GM03348 (cell line): Measurements from ENCODE around the gene SCAF1.
A peak's percentile ranks its signal among the peaks of the same experiment; 100 is the strongest.
"Not testable (repeated sequence)": the region's sequence is repeated elsewhere in the genome, so short reads cannot be mapped to it uniquely, and the experiment has no call there.

Source experiments
- DNase-seq: peaks from one replicate; pipeline ENCODE4 v3.0.0; 2012; ENCODE audit warnings: low spot score

SCAF1 gene

DNA sequence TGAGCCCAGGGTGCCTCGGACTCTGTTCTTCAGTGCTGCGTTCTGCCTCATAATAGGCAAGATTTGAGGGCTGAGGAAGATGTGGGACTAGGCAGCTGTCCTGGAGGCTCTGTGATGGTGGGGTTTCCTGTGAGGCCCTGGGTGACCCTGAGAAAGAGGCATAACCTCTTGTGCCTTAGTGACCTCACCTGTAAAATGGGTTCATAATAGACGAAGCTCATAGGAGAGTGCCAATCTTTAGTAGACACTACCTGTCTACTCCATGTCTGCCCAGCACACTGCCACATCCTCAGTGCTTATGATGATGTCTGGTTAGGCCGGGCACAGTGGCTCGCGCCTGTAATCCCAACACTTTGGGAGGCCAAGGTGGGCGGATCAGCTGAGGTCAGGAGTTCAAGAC, 25.5 kb upstream of the SCAF1 start:
- DNase-seq: no peak

DNA sequence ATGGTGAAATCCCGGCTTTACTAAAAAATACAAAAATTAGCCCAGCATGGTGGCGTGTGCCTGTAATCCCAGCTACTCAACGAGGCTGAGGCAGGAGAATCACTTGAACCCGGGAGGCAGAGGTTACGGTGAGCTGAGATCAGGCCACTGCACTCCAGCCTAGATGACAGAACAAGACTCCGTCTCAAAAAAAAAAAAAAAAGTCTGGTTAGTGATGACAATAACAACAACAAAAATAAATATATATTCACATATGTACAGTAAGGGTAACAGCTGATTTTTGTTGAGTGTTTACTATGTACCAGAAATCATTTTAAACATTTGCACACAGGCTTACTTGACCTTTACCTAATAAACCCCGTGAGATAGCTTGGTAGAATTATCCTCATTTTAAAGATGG, 25.1 kb upstream of the SCAF1 start:
- no peak for DNase-seq

DNA sequence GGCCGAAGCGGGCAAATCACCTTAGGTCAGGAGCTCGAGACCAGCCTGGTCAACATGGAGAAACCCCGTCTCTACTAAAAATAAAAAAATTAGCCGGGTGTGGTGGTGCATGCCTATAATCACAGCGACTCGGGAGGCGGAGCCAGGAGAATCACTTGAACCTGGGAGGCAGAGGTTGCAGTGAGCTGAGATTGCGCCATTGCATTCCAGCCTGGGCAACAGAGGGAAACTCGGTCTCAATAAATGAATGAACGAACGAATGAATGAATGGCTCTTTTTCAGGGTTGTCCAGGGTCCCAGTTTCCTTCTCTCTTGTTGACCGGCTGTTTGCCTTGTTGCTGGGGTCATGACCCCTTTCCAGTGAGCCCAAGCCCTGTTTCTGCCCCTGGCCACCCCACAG, 24.1 kb upstream of the SCAF1 start:
- DNase-seq: not testable (repeated sequence)

DNA sequence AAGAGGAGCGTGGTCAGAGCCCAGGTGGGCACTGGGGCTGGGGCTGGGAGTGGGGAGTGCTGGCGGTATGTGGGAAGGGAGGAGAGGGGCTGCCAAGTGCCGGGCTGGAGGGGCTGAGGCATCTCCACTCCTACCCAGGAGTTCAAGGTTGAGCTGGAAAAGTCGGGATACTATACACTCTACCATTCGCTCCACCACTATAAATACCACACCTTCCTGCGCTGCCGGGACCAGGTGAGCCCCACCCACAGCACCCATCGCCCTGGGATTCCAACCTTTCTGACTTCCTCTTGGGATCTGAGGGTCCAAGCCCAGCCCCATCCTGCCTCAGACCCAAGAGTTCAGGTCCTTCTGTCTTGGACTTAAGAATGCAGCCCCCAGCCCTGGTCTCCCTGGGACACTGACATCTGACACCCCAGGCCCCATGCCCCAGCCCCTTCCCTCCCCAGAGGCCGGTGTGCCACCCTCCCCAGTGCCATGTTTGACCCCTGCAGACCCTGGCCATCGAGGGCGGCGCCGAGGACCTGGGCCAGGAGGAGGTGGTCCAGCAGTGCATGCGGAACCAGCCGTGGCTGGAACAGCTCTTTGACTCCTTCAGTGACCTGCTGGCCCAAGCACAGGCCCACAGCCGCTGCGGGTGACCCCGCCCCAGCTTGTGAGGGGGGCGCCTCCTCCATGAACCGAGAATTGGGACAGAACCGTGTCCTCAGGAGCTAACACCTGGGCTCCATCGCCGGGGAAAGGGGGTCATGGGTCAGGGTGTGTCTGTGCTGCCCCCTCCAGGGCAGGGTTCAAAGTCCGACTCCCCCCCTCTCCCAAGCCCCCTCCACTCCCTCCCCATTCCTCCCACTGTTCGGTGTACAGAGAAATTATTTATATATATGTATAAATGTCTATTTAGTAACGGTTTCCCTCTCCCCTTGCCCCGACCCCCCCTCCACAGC, 16.8 kb upstream of the SCAF1 start:
- no peak for DNase-seq

DNA sequence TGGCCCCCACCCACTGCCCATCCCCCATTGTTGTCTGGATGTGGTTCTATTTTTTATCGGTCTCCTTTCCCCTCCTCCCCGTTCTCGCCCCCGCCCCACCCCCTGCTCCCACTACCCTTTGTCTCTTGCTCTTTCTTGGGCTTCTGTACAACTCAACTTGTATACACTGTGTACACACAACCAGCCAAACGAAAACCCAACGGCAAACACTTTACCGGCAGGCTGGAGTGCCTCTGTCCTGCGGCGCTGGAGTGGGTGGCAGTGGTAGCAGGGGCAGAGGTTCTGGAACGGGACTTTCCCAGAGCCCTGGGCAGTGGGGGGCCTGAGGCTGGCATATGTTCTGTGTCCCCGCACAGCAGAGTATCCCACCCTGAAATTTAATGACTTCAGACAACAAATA, 15.8 kb upstream of the SCAF1 start:
- no peak for DNase-seq

DNA sequence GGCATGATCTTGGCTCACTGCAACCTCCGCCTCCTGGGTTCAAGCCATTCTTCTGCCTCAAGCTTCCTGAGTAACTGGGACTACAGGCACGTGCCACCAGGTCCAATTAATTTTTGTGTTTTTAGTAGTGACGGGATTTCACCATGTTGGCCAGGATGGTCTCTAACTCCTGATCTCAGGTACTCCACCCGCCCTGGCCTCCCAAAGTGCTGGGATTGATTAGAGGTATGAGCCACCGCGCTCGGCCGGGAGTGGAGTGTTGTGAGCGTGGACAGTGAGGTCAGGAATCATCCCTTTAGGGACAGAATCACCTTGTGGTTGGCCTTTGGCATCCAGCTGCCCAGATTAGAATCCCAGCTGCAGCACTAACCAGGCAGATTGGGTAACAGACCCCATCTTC, 12.3 kb upstream of the SCAF1 start:
- DNase-seq: no peak

DNA sequence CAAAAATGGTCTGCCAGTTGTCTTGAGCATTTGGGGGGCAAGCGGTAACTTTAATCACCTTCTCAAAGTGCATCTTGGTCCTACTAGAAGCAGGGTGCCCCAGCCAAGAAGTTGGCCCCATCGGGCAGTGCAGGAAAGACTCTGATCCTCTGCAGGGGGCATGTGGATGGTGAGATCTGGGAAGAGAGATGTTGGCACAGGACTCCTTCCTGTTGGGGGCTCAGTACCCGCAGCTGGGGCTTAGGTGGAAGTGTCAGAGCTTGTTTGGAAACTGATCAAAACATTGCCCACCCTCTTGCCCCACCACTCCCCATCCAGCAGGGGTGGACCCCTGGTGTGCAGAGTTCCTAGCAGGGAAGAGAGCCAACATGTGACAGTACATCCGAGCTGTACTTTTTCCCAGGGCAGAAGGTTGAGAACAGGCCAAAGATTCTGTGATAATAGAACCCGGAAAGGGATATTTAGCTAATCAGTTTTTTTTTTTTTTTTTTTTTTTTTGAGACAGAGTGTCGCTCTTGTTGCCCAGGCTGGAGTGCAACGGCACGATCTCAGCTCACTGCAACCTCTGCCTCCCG, 10.9 kb upstream of the SCAF1 start:
- no peak for DNase-seq

DNA sequence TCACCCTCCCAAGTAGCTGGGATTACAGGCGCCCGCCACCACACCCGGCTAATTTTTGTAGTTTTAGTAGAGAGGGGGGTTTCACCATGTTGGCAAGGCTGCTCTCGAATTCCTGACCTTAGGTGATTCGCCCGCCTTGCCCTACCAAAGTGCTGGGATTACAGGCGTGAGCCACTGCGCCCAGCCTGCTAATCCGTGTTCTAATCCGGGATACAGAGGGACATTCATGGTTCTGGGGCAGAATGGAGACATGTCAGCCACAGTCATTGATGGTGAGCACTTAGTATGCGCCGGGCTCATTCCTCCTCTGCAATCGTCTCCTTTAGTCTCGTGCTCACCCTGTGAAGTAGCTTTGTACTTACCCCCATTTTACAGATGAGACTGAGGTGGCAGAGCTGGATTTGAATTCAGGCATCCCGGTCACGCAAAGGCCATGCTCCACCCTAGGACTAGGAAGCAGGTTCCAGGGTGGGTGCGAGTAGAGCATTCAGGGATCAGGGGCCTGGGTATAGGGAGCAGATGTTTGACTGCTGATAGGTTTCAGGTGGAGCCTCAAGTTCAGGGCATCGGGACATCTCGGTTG, 10.3 kb upstream of the SCAF1 start:
- no peak for DNase-seq

DNA sequence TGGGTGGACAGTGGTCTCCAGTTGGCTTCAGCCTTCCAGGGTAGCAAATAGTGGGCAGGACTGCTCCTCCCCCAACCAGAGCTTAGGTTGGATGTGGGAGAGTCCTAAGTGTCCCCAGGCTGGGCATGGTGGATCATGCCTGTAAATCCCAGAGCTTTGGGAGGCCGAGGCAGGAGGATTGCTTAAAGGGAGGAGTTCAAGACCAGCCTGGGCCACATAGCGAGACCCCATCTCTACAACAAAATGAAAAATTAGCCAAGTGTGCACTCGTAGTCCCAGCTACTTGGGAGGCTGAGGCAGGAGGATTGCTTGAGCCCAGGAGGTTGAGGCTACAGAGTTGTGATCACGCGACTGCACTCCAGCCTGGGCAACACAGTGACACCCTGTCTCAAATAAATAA, 9.4 kb upstream of the SCAF1 start:
- no peak for DNase-seq

DNA sequence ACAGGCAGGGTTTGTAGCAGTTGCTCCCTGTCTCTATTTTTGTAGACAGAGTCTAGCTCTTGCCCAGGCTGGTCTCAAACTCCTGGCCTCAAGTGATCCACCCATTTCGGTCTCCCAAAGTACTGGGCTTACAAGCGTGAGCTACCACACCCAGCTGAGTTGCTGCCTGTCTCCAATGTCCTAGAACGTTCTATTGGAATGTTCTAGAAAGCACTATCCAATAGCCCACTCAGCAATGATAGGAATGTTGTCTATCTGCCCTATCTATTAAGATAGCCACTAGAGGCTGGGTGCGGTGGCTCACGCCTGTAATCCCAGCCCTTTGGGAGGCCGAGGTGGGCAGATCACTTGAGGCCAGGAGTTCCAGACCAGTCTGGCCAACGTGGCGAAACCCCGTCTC, 8.7 kb upstream of the SCAF1 start:
- peak; percentile 37 for DNase-seq

DNA sequence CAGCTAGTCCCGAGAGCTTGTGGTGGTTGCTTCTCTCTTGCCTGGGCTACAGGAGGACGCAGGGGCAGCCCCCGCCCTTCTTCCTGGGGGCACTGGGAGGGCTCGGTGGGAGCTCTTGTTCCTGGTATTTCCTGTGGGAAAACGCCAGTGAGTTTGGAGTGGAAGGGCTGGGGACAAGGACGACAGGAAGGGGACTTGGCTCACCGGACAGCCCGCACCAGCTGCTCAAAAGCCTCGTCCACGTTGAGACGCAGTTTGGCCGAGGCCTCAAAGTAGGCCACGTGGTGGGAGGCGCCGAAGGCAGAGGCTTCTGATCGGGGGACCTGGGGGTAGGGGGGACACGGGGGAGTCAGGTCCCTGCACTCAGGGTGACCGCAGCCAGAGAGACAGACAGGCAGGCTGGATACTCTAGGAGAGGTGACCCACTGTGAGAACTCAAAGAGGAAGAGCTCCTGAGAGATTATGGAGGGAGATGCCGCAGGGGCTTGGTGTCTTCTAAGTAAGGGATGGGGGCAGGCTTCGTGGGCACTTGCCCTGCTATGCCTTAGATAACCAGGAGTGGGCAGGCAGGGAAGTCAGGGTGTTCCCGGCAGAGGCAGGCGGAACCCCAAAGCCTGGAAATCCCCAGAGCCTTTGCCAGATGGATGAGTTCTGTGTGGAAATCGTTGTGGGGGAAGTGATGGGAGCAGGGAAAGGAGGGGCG, 6.3 kb upstream of the SCAF1 start:
- DNase-seq: no peak

DNA sequence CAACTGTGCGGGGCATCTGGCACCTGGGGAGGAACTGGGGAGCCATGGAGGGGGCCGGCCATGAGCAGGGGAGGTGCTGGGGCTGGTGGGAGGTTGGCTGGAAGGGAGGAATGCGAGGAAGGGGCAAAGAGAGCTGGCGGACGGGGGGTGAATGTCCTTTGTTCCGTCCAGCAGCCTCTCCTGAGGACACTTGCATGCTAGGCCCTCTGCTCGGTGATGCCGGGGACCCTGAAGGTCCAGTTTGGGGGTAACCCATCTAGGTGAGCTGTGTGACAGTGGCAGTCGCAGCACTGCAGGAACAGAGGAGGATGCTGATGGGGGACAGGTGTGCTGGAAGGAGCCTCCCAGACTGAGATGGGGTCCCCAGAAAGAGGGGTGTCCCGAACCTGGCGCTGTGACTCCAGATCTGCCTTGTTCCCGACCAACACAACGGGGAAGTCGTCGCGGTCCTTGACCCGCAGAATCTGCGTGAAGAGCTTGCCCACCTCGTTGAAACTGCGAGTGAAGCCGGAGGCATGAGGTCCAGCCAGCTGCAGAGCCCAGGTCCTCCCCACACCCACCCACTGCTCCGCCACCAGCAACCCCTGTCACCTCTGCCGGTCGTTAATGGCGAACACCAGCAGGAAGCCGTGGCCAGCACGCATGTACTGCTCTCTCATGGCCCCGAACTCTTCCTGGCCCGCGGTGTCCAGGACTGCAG, 5.6 kb upstream of the SCAF1 start:
- DNase-seq: no peak

DNA sequence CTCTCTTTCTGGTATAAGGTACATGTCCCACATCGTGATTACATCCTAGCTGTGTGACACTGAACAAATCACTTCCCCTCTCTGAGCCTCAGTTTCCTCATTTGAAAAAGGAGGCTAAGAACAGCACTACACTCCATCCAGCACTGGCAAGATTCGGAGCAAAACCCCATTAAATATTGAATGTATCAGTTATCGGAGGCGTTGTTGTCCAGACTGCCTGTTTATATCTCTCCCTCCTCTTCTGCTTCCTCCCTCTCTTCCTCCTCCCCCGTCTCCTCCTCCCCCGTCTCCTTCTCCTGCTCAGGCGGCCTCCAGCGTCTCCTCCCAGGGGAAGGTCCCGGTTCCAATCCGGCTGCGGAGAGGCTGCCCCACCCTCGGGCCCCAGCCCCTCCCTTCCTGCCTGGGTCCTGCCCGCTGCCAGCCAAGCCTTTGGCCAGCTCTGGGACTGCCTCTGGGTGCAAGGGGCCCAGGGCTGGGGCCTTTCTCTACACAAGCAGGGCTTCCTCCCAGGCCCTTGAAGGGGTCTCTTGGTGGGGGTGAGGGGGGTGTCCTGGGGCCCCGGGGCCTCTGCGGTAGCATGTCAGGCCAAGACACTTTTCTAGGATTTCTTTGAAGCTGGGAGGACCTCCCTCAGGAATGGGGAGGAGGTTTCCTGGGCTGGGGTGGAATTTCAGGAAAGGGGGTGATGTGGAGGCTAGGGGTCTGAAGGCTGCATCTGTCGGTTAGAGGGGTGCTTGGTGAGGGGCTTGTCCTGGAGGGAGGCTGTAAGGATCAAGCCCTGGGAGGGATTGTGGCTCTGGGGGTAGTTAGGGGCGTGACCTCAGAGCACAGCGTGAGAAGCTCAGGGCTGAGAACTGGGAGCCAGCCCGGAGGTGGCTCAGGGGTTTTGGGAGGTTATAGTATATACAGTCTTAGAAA, 3.9 kb upstream of the SCAF1 start:
- peak; percentile 94 for DNase-seq

DNA sequence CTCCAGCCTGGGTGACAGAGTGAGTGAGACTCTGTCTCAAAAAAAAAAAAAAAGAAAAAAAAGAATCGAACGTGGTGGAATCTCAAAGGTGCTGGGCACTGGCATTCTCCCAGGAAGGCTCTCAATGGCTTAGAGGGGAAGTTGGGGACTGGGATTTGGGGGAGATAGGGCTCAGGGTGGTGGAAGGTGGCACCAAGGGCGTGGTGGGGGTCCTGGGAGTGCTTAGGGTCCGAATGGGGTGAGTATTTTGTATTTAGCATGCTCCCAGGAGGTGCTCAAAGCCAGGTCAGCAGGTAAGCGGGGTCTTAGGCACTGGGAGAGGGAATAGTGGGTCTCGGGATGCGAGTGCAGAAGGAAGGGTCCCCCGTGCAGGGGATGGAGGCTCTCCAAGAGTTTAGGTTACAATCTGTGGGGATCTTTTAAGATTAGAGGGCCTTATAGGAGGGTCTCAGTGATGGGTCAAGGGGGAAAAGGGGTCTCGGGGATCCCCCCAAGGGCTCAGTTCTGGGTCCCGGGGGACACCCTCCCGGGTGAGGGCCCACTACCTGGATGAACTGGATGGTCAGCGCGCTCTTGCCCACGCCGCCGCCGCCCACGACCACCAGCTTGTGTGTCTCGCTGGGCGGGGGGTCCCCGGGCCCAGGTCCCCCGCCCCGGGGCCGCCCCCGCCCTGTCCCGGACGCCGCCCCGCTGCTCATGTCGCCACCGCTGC, 2.5 kb upstream of the SCAF1 start:
- DNase-seq: no peak

DNA sequence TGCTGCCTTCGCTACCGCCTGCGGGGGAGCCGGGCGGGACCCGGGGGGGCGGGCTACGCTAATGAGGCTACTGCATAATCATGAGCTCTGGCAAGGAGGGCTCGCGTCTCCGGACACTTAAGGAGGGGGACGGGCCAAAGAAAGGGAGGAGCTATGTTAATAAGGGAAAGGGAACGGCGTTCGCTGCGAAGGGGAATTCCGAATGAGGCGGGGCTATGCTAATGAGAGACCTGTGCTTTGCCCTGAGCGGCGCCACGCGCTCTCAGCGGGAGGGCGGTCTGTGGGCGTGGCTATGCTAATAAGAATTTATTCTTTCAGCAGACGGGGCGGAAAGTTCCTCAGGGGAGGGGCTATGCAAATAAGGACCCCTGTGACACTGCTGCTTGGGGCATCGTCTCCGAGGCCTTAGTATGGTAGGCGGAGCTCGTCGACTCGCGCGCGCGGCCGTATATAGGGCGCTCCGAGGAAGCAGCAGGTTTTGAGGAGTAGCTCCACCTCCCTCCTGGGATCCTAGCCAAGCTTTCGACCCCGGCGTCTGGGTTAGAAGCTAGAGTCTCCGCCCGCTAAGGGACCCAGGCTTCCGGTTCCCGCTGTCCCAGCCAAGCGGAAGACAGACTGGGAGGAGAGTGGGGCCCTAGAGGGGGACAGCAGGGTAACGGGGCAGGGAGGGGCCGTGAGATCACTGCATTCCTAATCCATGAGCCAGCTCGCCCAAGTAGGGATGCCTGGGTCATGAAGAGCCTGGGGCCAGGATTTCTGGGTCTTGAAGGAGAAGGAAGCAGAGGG, 1.7 kb upstream of the SCAF1 start, which contains the start of gene RRAS:
RRAS (minus strand) TSS at position 31 of the 786 bp plus-strand sequence. CDS start 45 bp downstream, outside the sequence.
- peak; percentile 97 for DNase-seq

DNA sequence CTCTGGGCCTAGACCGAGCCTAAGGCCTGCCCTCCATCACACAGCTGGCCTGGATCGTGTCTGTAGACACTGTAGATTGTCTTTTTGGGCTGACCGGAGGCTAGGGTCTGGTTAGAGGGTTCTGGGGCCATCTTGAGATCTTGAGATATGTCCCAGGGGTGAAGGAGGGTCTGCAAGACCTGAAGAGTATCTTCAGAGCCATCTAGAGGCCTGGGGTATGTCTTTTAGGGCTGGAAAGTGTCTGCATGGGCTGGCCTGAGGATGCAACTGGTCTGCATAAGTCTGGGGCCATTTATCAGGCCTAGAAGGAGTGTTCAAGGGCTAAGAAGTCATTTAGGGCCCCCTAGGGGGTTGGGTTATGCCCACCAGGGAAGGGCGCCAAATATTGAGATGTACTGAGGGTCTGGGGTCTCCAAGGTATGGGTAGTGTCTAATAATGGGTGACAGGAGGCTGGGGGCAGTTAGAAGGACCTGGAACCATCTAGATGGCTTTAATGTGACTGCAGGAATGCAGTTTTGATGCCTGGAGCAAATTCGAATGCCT, 555 bp downstream of the SCAF1 start:
- no peak for DNase-seq

DNA sequence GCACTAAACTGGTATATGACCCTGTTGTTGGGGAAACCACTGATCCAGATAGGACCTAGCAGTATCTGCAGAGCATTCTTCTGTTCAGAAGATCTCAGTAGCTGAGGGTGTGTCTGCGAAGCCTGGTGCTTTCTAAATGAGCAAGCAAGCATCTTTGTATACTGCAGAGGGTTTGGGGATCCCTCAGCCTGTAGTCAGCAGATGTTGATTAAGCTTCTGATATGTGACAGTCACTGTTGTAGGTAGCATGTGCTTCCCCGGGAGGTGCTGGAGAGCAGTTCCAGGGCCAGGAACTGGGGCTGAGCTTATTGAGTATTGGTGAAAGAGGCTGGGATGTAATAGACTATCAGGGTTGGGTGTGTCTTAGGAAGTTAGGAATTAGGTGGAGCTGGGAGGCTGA, 1.5 kb downstream of the SCAF1 start:
- DNase-seq: no peak

DNA sequence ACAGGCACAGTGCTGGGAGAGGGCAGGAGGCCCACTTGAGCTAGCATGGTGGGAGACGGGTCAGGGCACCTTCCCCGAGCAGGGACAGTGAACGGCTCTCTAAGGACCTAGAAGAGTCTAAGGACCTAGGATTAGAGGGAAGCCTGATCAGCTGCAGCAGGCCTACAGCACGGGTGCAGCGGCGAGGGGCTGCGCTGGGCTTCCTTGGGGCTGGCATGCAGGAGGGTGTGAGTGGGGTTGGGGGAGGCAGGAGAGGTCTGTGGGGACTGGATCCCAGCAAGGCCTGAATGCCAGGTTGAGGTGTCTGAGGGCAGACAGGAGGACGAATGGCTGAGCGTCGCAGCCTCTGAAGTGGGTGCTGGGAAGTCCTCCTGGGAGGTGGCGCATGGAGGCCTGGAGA, 3.6 kb downstream of the SCAF1 start:
- DNase-seq: no peak

DNA sequence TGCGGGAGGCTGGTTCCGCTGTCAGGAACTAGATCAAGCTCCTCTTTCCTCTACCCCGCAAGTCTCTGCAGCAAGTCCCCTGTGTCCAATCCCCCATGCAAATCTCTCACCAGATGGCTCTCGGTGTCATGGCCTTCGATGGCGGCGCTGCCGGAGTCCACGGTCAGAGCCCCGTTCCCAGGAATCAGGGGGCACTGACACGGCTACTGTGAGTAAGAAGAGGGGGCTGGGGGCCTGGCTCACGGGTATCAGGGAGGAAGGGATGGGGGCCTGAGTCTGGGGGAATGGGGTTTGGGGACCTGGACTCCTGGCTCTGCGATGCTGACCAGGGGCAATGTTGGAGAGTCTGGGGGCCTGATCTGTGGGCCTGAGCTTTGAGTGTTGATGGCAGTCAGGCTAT, 4.0 kb downstream of the SCAF1 start:
- no peak for DNase-seq
